Smooth muscle cell (in vitro differentiated cells): ENCODE data around the gene PRR36. TPM values are rescaled to one million over a fixed set of nuclear protein-coding genes. Genes with fewer than 3 reads are reported as not detected.

Experiments used
- DNase-seq: peaks from one replicate; lab custom pipeline; 2025; ENCODE audit not compliant: unreplicated experiment; lab: John Stamatoyannopoulos, UW
- H2AFZ ChIP-seq: fragments of 200-600 bp; sonication (generic); 2 replicates; pipeline ENCODE4 v1.6.0; 2016; ENCODE audit warnings: antibody characterized with exemption, low read depth, mild to moderate bottlenecking
- H3F3A ChIP-seq: fragments of 200-600 bp; sonication (generic); 2 replicates; pipeline ENCODE4 v1.6.0; 2017; ENCODE audit warnings: antibody characterized with exemption, low read depth
- H3K27ac ChIP-seq: fragments of 200-600 bp; sonication (generic); 2 replicates; pipeline ENCODE4 v1.5.1; 2016; ENCODE audit warnings: low read depth, mild to moderate bottlenecking
- H3K27me3 ChIP-seq: fragments of 200-600 bp; sonication (generic); 2 replicates; pipeline ENCODE4 v1.6.1; 2016; ENCODE audit warnings: low read depth, mild to moderate bottlenecking
- H3K36me3 ChIP-seq: fragments of 200-600 bp; sonication (generic); 2 replicates; pipeline ENCODE4 v1.5.1; 2016; ENCODE audit warnings: low read depth
- H3K4me1 ChIP-seq: fragments of 200-600 bp; sonication (generic); 2 replicates; pipeline ENCODE4 v1.5.1; 2016; ENCODE audit warnings: low read depth
- H3K4me2 ChIP-seq: fragments of 200-600 bp; sonication (generic); 2 replicates; pipeline ENCODE4 v1.6.0; 2016; ENCODE audit warnings: mild to moderate bottlenecking
- H3K4me3 ChIP-seq: fragments of 200-600 bp; sonication (generic); 2 replicates; pipeline ENCODE4 v1.5.1; 2016; ENCODE audit warnings: mild to moderate bottlenecking
- H3K79me2 ChIP-seq: fragments of 200-600 bp; sonication (generic); 2 replicates; pipeline ENCODE4 v1.6.0; 2016; ENCODE audit warnings: low read depth, mild to moderate bottlenecking
- H3K9ac ChIP-seq: fragments of 200-600 bp; sonication (generic); 2 replicates; pipeline ENCODE4 v1.6.0; 2016; ENCODE audit warnings: low read depth
- H3K9me3 ChIP-seq: fragments of 200-600 bp; sonication (generic); replicated peaks from 2 replicates; pipeline ENCODE4 v1.5.1; 2016; ENCODE audit warnings: low read depth
- H4K20me1 ChIP-seq: fragments of 200-600 bp; sonication (generic); 2 replicates; pipeline ENCODE4 v1.6.0; 2016; ENCODE audit warnings: low read depth
- WGBS: methylation state at CpG from one replicate; pipeline ENCODE4 v1.1.7; 2016; ENCODE audit warnings: low lambda C conversion rate; 5-methylcytosine and 5-hydroxymethylcytosine counted together
- polyA plus RNA-seq: library from polyadenylated mRNA; unstranded; fragments of >200 nt; fragmentation: Nextera tagmentation; extraction: Ambion mirVana; gene quantifications from 2 replicates; pipeline ENCODE4 v1.2.1, GENCODE V29; 2016
- total RNA-seq: library from RNA; depleted of rRNA; stranded (reverse); fragments of >200 nt; gene quantifications from 2 replicates; pipeline ENCODE4 v1.2.3, GENCODE V29; 2014
- TF ChIP-seq, protein P1 (sequence below): fragments of 200-600 bp; sonication (generic); IDR thresholded peaks from 2 replicates; pipeline ENCODE4 v1.5.1; 2017; ENCODE audit warnings: borderline replicate concordance, mild to moderate bottlenecking, antibody characterized with exemption; ENCODE audit not compliant: insufficient read depth, poor library complexity, severe bottlenecking

The PRR36 gene
- total and polyA plus RNA-seq, 2 experiments from 2014 or later: 0.13 to 0.57 TPM

DNA sequence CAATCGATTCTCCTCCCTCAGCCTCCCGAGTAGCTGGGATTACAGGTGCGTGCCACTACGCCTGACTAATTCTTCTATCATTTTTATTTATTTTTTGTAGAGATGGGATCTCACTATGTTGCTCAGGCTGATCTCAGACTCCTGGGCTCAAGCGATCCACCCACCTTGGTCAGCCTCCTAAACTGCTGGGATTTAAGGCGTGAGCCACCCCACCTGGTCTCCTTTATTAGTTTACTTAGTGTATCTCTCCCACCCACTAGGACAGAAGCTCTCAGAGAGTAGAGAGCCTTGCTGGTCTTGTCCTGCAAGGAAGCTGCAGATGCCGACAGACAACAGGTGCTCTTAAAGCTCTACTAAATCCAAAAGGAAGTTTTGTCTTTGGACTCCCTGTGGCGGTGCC lies 11.6 kb upstream of the PRR36 start:
- no peaks in the 10 kb centered on the region for H3K36me3 ChIP-seq
- no peak overlapping the region for H3K4me3 ChIP-seq
- no peaks in the 10 kb centered on the region for H3K27me3 ChIP-seq
- no peaks in the 10 kb centered on the region for H3K4me1 ChIP-seq
- H3K9me3 ChIP-seq: no peaks in the 10 kb centered on the region
- H3F3A ChIP-seq: no peaks in the 10 kb centered on the region
- H2AFZ ChIP-seq: no peak overlapping the region
- H3K27ac ChIP-seq: no peak overlapping the region
- H3K9ac ChIP-seq: no peak overlapping the region
- TF ChIP-seq, protein P1, sequence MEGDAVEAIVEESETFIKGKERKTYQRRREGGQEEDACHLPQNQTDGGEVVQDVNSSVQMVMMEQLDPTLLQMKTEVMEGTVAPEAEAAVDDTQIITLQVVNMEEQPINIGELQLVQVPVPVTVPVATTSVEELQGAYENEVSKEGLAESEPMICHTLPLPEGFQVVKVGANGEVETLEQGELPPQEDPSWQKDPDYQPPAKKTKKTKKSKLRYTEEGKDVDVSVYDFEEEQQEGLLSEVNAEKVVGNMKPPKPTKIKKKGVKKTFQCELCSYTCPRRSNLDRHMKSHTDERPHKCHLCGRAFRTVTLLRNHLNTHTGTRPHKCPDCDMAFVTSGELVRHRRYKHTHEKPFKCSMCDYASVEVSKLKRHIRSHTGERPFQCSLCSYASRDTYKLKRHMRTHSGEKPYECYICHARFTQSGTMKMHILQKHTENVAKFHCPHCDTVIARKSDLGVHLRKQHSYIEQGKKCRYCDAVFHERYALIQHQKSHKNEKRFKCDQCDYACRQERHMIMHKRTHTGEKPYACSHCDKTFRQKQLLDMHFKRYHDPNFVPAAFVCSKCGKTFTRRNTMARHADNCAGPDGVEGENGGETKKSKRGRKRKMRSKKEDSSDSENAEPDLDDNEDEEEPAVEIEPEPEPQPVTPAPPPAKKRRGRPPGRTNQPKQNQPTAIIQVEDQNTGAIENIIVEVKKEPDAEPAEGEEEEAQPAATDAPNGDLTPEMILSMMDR: no peak
- H3K4me2 ChIP-seq: no peak overlapping the region
- no peaks in the 10 kb centered on the region for H4K20me1 ChIP-seq
- 91% methylated on average over 8 of the region's 8 CpGs for WGBS
- no peaks in the 10 kb centered on the region for H3K79me2 ChIP-seq
- no peak for DNase-seq

DNA sequence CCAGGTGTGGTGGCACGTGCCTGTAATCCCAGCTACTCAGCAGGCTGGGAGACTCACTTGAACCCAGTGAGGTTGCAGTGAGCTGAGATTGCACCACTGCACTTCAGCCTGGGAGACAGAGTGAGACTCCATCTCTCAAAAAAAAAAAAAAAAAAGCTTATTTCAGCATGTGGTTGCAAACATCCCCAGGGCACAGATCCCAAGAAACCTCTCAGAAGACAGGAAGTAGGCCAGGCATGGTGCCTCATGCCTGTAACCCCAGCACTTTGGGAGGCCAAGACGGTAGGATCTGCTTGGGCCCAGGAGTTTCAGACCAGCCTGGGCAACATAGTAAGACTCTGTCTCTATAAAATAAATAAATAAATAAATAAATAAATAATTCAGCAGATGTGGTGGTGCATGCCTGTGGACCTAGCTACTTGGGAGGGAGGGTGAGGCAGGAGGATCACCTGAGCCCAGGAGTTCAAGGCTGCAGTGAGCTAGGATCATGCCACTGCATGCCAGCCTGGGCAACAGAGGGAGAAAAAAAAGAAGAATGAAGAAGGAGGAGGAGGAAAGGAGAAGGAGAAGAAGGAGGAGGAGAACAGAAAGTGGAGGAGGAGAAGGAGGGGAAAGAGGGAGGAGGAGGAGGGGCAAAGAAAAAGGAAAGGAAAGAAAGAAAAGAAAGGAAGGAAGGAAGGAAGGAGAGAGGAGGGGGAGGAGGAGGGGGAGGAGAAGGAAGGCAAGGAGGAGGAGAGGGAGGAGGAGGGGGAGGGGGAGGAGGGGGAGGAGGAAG lies 9.8 kb upstream of the PRR36 start:
- Histone ChIP-seq H3F3A (no peaks in the 10 kb centered on the region), H3K4me2 (no peak overlapping the region), H3K9me3 (no peaks in the 10 kb centered on the region), H3K9ac (no peak overlapping the region), H3K36me3 (no peaks in the 10 kb centered on the region), H4K20me1 (no peaks in the 10 kb centered on the region), H3K4me1 (no peaks in the 10 kb centered on the region), H3K27me3 (no peaks in the 10 kb centered on the region), H3K27ac (no peak overlapping the region), H3K4me3 (no peak overlapping the region), H3K79me2 (no peaks in the 10 kb centered on the region), H2AFZ (no peak overlapping the region)
- WGBS: 68% methylated on average over 2 of the region's 2 CpGs
- TF ChIP-seq, protein P1: no peak
- no peak for DNase-seq

DNA sequence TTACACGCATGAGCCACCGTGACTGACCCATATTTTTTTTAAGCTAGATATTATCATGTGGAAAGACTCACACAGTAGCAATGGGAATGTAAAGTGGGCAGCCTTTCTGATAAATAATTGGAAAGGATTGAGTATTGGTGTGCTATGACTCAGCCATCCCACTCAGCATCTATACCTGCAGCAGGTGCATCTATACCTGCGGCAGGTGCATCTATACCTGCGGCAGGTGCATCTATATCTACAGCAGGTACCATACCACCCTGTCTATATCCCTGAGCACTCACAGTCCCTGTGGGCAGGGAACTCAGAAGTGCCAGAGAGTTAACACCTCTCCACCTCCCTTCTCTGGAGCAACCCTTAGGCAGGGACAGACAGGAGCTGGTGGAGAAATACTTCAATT lies 8.9 kb upstream of the PRR36 start:
- no peak overlapping the region for H3K9ac ChIP-seq
- no peaks in the 10 kb centered on the region for H3K9me3 ChIP-seq
- TF ChIP-seq, protein P1: no peak
- H3K79me2 ChIP-seq: no peaks in the 10 kb centered on the region
- DNase-seq: no peak
- no peak overlapping the region for H3K4me3 ChIP-seq
- H3K27ac ChIP-seq: no peak overlapping the region
- H3K4me1 ChIP-seq: no peaks in the 10 kb centered on the region
- 85% methylated on average over 4 of the region's 4 CpGs for WGBS
- H3K27me3 ChIP-seq: no peaks in the 10 kb centered on the region
- H4K20me1 ChIP-seq: no peaks in the 10 kb centered on the region
- H3F3A ChIP-seq: no peaks in the 10 kb centered on the region
- H3K4me2 ChIP-seq: no peak overlapping the region
- H3K36me3 ChIP-seq: no peaks in the 10 kb centered on the region
- H2AFZ ChIP-seq: no peak overlapping the region

DNA sequence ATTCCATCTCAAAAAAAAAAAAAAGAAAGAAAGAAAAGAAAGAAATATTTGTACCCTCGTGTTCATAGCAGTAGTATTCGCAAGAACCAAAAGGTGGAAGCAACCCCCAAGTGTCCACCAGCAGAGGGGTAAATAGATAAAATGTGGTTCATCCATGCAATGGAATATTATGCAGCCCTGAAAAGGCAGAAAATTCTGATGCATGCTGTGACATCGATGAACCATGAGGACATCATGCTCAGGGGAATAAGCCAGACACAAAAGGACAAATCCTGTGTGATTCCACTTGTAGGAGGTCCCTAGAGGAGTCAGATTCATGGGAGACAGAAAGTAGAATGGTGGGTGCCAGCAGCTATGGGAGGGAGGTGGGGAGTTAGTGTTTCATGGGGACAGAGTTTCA lies 7.7 kb upstream of the PRR36 start:
- TF ChIP-seq, protein P1: no peak
- no peaks in the 10 kb centered on the region for H3K79me2 ChIP-seq

More for the DNA sequence above, 7.7 kb upstream of the PRR36 start:
- H3K4me2 ChIP-seq: no peak overlapping the region
- no peaks in the 10 kb centered on the region for H4K20me1 ChIP-seq
- DNase-seq: no peak
- H3K36me3 ChIP-seq: no peaks in the 10 kb centered on the region
- H3K9me3 ChIP-seq: no peaks in the 10 kb centered on the region
- H3K4me3 ChIP-seq: no peak overlapping the region
- H3K4me1 ChIP-seq: no peaks in the 10 kb centered on the region
- no peaks in the 10 kb centered on the region for H3K27me3 ChIP-seq
- 97% methylated on average over 3 of the region's 3 CpGs for WGBS
- no peaks in the 10 kb centered on the region for H3F3A ChIP-seq
- no peak overlapping the region for H3K9ac ChIP-seq
- H2AFZ ChIP-seq: no peak overlapping the region
- H3K27ac ChIP-seq: no peak overlapping the region
